CD14-positive monocyte (primary cell): Measurements from ENCODE around the gene SLIT1. TPM values are rescaled to one million over a fixed set of nuclear protein-coding genes. Genes with fewer than 3 reads are reported as not detected.

Experiments
- DNase-seq, 3 donors: peaks; one replicate each; pipeline ENCODE4 v3.0.0-alpha.2; 2011 to 2022
- H2AFZ ChIP-seq: 2 replicates; pipeline ENCODE4 v1.6.0; 2012; ENCODE audit warnings: mild to moderate bottlenecking, low read depth, low read length, inconsistent platforms; ENCODE audit not compliant: insufficient read depth, poor library complexity, severe bottlenecking
- H3K27ac ChIP-seq, 2 donors: 1 replicate in 1 of 2; 2 replicates in 1 of 2; pipeline ENCODE4 v1.5.1; 2012 to 2013; ENCODE audit warnings: low read length in 2 of 2, control low read depth in 1 of 2, inconsistent platforms in 1 of 2, low read depth in 1 of 2, mild to moderate bottlenecking in 1 of 2
- H3K27me3 ChIP-seq, 2 donors: one replicate each; pipeline versions ENCODE4 v1.6.0 to v1.6.1; 2011 to 2013; ENCODE audit warnings: low read length in 2 of 2; ENCODE audit not compliant: control insufficient read depth in 2 of 2, insufficient read depth in 2 of 2
- H3K36me3 ChIP-seq, 2 donors: replicated peaks in 1 of 2; 1 replicate in 1 of 2; 2 replicates in 1 of 2; pipeline versions ENCODE4 v1.5.1 to v1.6.1; 2012 to 2013; ENCODE audit warnings: low read length in 2 of 2, control low read depth in 1 of 2, inconsistent platforms in 1 of 2, mild to moderate bottlenecking in 1 of 2; ENCODE audit not compliant: insufficient read depth in 2 of 2, control insufficient read depth in 1 of 2
- H3K4me1 ChIP-seq, 2 donors: 1 replicate in 1 of 2; 2 replicates in 1 of 2; pipeline versions ENCODE4 v1.5.1 to v1.6.1; 2012 to 2013; ENCODE audit warnings: low read length in 2 of 2, control low read depth in 1 of 2, inconsistent platforms in 1 of 2, mild to moderate bottlenecking in 1 of 2, moderate library complexity in 1 of 2; ENCODE audit not compliant: insufficient read depth in 2 of 2, control insufficient read depth in 1 of 2
- H3K4me2 ChIP-seq: replicated peaks from 2 replicates; pipeline ENCODE3; 2012; ENCODE audit warnings: low read length, moderate library complexity, mild to moderate bottlenecking; ENCODE audit not compliant: poor library complexity, severe bottlenecking; ENCODE audit errors: extremely low read depth
- H3K4me3 ChIP-seq, 3 experiments: fragments of 200-600 bp in 1 of 3; sonication (generic) in 1 of 3; replicated peaks in 1 of 3; 1 replicate in 2 of 3; 2 replicates in 1 of 3; pipeline ENCODE4 v1.5.1; 2011 to 2013; ENCODE audit warnings: low read length in 3 of 3, mild to moderate bottlenecking in 3 of 3, control low read depth in 2 of 3, low read depth in 2 of 3, inconsistent platforms in 1 of 3, moderate library complexity in 1 of 3
- H3K79me2 ChIP-seq: 2 replicates; pipeline ENCODE4 v1.6.0; 2012; ENCODE audit warnings: mild to moderate bottlenecking, control low read depth, inconsistent platforms, low read length, moderate library complexity; ENCODE audit not compliant: insufficient read depth
- H3K9ac ChIP-seq: 2 replicates; pipeline ENCODE4 v1.6.0; 2017; ENCODE audit warnings: low read length, mild to moderate bottlenecking; ENCODE audit not compliant: insufficient read depth, poor library complexity, severe bottlenecking
- H3K9me3 ChIP-seq, 2 donors: replicated peaks in 1 of 2; 1 replicate in 1 of 2; 2 replicates in 1 of 2; pipeline versions ENCODE4 v1.5.1 to v1.6.1; 2012 to 2013; ENCODE audit warnings: low read length in 2 of 2, control low read depth in 1 of 2; ENCODE audit not compliant: control insufficient read depth in 1 of 2, insufficient read depth in 1 of 2
- H4K20me1 ChIP-seq: 2 replicates; pipeline ENCODE4 v1.6.0; 2012; ENCODE audit warnings: mild to moderate bottlenecking, low read length, control low read depth, moderate library complexity; ENCODE audit not compliant: insufficient read depth
- H3K27ac Mint-ChIP-seq, 7 donors: one replicate each; pipeline ENCODE4 v1.8.0; 2020; ENCODE audit warnings: mild to moderate bottlenecking in 7 of 7, mixed read lengths in 7 of 7, moderate library complexity in 6 of 7, inconsistent platforms in 2 of 7
- H3K27me3 Mint-ChIP-seq, 3 donors: one replicate each; pipeline ENCODE4 v1.8.0; 2021 to 2022; ENCODE audit warnings: low read depth in 3 of 3, mild to moderate bottlenecking in 3 of 3, mixed read lengths in 3 of 3, moderate library complexity in 3 of 3, inconsistent platforms in 1 of 3
- H3K36me3 Mint-ChIP-seq, 2 donors: one replicate each; pipeline ENCODE4 v1.8.0; 2020; ENCODE audit warnings: mixed read lengths in 2 of 2, inconsistent platforms in 1 of 2, mild to moderate bottlenecking in 1 of 2
- H3K4me1 Mint-ChIP-seq: one replicate; pipeline ENCODE4 v1.8.0; 2020; ENCODE audit warnings: mild to moderate bottlenecking, mixed read lengths
- H3K4me3 Mint-ChIP-seq, 2 donors: one replicate each; pipeline ENCODE4 v1.8.0; 2020; ENCODE audit warnings: mild to moderate bottlenecking in 2 of 2, mixed read lengths in 2 of 2, moderate library complexity in 1 of 2
- H3K9me3 Mint-ChIP-seq, 7 donors: one replicate each; pipeline ENCODE4 v1.8.0; 2020 to 2022; ENCODE audit warnings: mixed read lengths in 7 of 7, mild to moderate bottlenecking in 6 of 7, moderate library complexity in 6 of 7, inconsistent platforms in 2 of 7
- WGBS: methylation state at CpG from one replicate; pipeline ENCODE4 v1.1.5; 2013; ENCODE audit warnings: missing lambda C conversion rate; ENCODE audit not compliant: insufficient coverage; 5-methylcytosine and 5-hydroxymethylcytosine counted together
- intact Hi-C, 2 donors: fragments of 100-400 bp; cut with micrococcal nuclease; formaldehyde crosslinking; loops; one replicate each; pipeline versions ENCODE4 v1.15.0 to v1.15.1; 2023
- polyA plus RNA-seq, 3 donors: library from polyadenylated mRNA; depleted of rRNA in 1 of 3; unstranded in 2 of 3; stranded (reverse) in 1 of 3; fragments of 300-500 nt in 2 of 3; fragments of >200 nt in 1 of 3; fragmentation: Illumina TruSeq in 2 of 3; gene quantifications; 1 replicate in 2 of 3; 2 replicates in 1 of 3; pipeline ENCODE4 v1.2.3, GENCODE V29; 2012 to 2021
- TF ChIP-seq, protein P1 (sequence below): fragments of 200-600 bp; IDR thresholded peaks from one replicate; pipeline ENCODE4 v1.8.0; 2022; ENCODE audit warnings: antibody characterized with exemption, mild to moderate bottlenecking

Gene SLIT1
- polyA plus RNA-seq, 3 donors, result 0.05 to 0.81 (median 0.16) TPM

DNA sequence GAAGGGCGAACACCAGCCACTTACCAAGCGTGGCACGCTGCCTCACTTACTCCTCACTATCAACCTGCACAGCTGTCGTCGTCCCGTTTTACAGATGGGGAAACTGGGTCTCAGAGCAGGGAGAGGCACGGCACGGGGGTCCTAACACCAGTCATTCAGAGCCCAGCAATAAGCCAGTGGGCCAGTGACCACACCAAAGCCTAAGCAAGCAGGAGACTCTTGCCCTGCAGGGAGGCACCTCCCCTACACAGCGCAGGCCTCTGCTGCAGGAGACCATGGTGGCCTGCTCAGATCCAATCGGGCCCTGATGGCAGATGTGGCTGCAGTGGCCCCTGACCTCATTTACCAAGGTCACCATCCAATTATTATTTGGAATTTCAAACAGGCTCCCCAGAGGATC, 4.8 kb downstream of the SLIT1 start:
- Mint-ChIP-seq H3K9me3 (peaks cover 0 to 7% (median 0%) of the 10 kb centered on the region in 7 donors), H3K27me3 (peaks cover 37 to 58% (median 52%) of the 10 kb centered on the region in 3 donors), H3K27ac (no peak overlapping the region), H3K4me3 (no peak overlapping the region), H3K36me3 (peaks cover 0 to 5% of the 10 kb centered on the region in 2 donors), H3K4me1 (peaks cover 1% of the 10 kb centered on the region)
- Histone ChIP-seq H3K27ac (no peak overlapping the region), H2AFZ (no peak overlapping the region), H3K4me1 (no peaks in the 10 kb centered on the region), H3K9ac (no peak overlapping the region), H4K20me1 (no peaks in the 10 kb centered on the region), H3K36me3 (no peaks in the 10 kb centered on the region), H3K79me2 (no peaks in the 10 kb centered on the region), H3K27me3 (peaks cover 20 to 50% of the 10 kb centered on the region in 2 donors), H3K9me3 (peaks cover 0 to 13% of the 10 kb centered on the region in 2 donors), H3K4me2 (no peak overlapping the region), H3K4me3 (no peak overlapping the region)
- 89% methylated on average over 5 of the region's 10 CpGs for WGBS
- DNase-seq, result no peak
- TF ChIP-seq, protein P1, sequence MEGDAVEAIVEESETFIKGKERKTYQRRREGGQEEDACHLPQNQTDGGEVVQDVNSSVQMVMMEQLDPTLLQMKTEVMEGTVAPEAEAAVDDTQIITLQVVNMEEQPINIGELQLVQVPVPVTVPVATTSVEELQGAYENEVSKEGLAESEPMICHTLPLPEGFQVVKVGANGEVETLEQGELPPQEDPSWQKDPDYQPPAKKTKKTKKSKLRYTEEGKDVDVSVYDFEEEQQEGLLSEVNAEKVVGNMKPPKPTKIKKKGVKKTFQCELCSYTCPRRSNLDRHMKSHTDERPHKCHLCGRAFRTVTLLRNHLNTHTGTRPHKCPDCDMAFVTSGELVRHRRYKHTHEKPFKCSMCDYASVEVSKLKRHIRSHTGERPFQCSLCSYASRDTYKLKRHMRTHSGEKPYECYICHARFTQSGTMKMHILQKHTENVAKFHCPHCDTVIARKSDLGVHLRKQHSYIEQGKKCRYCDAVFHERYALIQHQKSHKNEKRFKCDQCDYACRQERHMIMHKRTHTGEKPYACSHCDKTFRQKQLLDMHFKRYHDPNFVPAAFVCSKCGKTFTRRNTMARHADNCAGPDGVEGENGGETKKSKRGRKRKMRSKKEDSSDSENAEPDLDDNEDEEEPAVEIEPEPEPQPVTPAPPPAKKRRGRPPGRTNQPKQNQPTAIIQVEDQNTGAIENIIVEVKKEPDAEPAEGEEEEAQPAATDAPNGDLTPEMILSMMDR, result no peak
- intact Hi-C loops, result no loop called here

DNA sequence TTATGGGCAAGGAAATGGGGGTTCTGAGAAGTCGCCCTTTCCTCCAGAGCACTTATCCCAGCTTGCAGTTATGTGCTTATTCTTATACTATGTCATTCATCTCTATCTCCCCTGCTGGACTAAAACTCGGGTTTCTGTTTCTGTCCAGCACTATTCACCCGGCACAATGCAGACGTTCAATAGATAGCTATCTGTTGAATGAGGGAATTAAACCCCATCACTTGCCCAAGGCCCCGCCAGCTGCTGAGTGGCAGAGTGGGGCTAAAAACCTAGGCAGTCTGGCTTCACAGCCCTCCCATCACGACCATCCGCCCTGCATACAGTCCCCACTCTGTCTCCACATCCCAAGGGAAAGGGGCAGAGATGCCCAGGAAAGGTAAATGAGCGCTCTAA, 5.4 kb downstream of the SLIT1 start:
- intact Hi-C loops, result no loop called here
- WGBS, result no CpG with 5 or more reads among the region's 8 CpGs
- H3K27me3 Mint-ChIP-seq, result peaks cover 34 to 51% (median 48%) of the 10 kb centered on the region in 3 donors
- no peak overlapping the region for H3K9ac ChIP-seq
- peaks cover 14 to 46% of the 10 kb centered on the region in 2 donors for H3K27me3 ChIP-seq
- no peak overlapping the region for H3K27ac Mint-ChIP-seq
- H3K4me1 ChIP-seq, result no peaks in the 10 kb centered on the region
- H3K36me3 ChIP-seq, result no peaks in the 10 kb centered on the region
- no peaks in the 10 kb centered on the region for H3K4me1 Mint-ChIP-seq
- H4K20me1 ChIP-seq, result no peaks in the 10 kb centered on the region
- H3K9me3 Mint-ChIP-seq, result peaks cover 0 to 7% (median 0%) of the 10 kb centered on the region in 7 donors
- no peak for DNase-seq
- H3K9me3 ChIP-seq, result peaks cover 0 to 11% of the 10 kb centered on the region in 2 donors
- H3K4me2 ChIP-seq, result no peak overlapping the region
- no peaks in the 10 kb centered on the region for H3K79me2 ChIP-seq
- H3K4me3 ChIP-seq, result no peak overlapping the region
- H2AFZ ChIP-seq, result no peak overlapping the region
- peak overlapping the region in 1 of 2 donors; percentile 60 for H3K4me3 Mint-ChIP-seq
- TF ChIP-seq, protein P1, result no peak
- peaks cover 0 to 5% of the 10 kb centered on the region in 2 donors for H3K36me3 Mint-ChIP-seq
- H3K27ac ChIP-seq, result no peak overlapping the region
